ENCODE measurements around the gene KCTD16.

The KCTD16 gene

GRCh38 chr5:144295284-144295683 is 124.6 kb downstream of the KCTD16 start:
- no peak for DNase-seq

- no peak for DNase-seq
Measured at GRCh38 chr5:144297081-144297480, 126.4 kb downstream of the KCTD16 start.

DNA sequence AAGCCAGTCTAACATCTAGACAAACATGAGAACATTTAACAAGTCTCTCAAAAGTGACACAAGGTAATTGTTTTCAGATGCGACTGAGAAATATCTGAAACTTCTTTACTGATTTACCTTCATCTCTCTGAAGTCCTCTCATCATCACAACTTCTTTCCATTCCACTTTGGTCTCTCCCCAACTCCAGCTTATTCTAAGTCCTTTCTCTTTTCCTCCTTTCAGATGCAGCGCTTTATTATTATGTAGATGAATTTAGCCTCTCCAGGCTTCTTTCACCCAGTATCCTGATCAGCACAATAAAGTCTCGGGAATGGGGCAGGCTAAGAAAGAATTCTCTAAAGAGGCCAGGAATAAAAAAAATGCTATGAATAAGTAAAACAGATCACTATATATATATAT is 128.0 kb downstream of the KCTD16 start:
- no peak for DNase-seq

DNA sequence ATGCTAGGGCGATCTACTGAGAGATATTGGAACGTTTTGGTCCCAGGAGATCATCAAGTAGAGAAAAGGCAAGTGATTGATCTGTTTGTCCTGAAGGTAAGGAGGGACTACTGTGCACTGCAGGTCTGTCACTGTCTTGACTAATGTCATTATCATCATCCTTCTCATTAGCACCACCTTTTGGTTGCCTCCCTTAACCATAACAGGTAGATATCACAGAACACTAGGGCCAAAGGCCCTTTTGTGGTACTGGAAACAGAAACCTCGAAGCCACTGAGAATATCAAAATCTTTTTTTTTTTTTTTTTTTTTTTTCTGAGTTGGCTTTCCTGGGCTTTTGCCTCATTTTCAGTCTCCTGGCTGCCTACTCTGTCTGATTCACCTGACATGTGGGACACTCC is 134.0 kb downstream of the KCTD16 start:
- no peak for DNase-seq

DNA sequence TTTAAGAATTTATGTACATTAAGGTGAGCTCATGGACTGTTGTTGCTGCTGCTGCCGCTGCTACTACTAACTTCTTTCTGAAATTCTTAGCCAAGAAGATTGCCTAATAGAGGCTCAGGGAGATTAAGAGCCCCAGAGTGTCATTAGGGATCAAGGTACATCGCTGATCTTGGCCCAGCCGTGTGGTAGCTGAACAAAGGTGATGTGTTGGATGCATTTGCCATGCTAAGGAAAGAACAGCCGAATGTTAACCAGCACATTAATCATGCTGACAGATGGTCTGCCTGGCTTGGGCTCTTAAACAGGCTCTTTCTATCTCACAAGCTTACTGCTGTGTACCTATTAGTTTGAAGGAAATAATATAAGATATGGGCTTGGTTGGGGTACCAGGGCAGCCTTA is 137.1 kb downstream of the KCTD16 start:
- DNase-seq = no peak

DNA sequence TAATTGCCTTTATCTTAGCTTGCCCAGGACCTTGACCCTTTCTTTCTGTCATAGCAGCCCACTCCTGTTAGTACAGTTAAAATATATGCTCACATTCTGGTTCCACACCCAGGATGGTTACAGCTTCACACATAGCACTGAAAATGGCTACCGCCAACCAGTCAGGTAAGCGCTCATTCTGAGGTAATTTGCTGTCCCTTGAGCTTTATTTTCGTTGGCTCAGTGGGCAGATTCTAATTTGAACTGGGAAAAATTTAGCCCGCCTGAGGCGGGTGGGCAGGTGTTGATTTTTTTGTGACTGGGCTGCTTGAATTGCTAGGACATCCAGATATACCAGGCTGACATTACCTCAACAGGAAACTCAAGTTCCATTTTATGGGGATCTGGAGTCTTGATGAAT is 137.5 kb downstream of the KCTD16 start:
- DNase-seq = no peak

- no peak for DNase-seq
Measured at GRCh38 chr5:144308906-144309670, 138.4 kb downstream of the KCTD16 start.

GRCh38 chr5:144310621-144311020 is 139.9 kb downstream of the KCTD16 start:
- no peak for DNase-seq

GRCh38 chr5:144313147-144313726 is 142.6 kb downstream of the KCTD16 start:
- DNase-seq = no peak

DNA sequence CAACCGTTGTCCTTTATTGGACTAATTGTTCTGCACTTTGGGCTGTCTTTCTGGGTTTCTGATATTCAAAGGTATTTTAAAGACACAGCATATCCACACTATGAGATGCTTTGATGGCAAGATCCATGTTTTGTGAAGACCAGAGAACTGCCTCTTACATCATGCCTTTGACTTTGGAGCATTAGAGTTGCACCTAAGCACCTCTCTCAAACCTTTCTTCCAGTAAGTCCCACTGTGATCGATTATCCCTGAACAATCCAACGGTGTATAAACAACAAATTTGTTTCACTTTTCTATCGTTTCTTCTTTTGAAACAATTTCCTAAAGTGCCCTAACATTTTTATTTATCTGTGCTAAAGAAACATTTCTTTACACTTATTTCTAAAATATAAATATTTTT is 144.4 kb downstream of the KCTD16 start:
- no peak for DNase-seq

GRCh38 chr5:144315994-144316634 is 145.4 kb downstream of the KCTD16 start:
- DNase-seq = no peak

GRCh38 chr5:144318011-144318410 is 147.3 kb downstream of the KCTD16 start:
- no peak for DNase-seq

DNA sequence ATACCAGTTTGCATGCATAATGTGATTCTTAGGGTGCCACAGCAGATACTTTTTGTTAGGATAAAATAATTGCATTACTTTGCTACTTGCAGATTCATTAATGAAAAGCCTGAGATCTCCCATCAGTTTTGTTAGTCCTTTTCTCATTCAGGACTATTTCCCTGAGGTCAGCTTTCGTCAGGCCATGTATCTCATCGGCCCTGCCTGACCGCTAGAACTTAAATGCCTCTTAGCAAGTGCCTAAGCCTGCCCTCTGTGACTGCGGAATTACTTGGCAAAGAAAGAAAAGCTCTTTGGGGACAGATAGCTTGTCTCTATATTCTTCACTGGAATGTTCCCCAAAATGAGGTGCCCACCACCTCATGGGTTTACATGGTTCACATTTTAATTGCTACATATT is 147.8 kb downstream of the KCTD16 start:
- no peak for DNase-seq

- DNase-seq = no peak
Measured at GRCh38 chr5:144323181-144323580, 152.5 kb downstream of the KCTD16 start.

DNA sequence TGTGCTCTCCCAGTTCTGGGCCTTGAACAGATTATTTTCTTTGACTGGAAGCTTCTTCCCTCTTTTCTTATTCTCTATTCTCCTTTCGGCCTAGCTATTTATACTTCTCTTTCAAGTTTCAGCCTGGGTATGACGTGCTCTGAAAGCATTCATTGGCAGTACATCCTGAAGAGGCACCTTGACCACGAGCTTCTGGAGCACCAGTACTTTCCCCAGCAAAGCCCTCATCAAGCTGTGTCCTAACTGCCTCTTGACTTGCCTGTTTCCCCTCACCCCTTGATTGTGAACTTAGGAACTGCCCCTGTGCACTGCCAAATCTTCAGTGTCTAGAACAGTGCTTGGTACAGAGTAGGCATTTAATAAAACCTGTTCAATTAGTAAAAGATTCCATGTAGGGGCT is 154.9 kb downstream of the KCTD16 start:
- no peak for DNase-seq

GRCh38 chr5:144328494-144328893 is 157.8 kb downstream of the KCTD16 start:
- DNase-seq = no peak

DNA sequence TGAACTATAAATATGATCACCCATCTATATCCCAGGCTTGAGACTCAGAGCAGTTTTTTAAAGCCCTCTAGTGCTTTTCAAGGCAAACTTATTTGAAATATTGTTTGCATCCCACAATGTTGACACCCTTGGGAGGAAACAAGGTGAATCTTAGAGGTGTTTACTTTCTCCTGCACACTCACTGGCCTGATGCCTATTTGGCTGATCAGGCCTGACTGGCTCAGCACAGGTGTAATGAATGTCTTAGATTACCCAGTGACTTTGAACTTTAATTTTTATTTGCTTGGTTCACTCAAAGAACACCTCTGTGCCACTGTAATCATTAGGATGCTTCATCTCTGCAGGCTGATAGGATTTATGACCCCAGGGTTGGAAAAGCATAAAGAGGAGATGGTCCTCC is 158.3 kb downstream of the KCTD16 start:
- DNase-seq = no peak

DNA sequence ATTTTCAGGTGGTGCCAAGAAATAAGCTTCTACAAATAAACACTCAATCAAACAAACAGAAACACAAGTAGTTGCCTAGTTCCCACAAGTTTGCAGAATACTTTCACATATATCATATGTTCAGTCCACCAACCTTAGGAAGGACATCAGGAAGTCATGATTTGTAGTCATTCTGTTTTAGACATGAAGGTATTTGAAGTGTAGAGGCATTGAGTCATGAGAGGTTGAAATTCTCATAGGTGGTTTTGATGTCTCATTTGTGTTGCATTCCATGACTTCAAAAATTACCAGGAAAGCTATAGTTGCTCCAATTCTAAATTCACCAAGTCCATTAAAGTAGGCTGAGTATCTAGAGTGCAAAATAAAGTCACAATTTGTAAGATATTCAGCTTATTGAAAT is 159.0 kb downstream of the KCTD16 start:
- DNase-seq = no peak

- no peak for DNase-seq
Measured at GRCh38 chr5:144331361-144331760, 160.7 kb downstream of the KCTD16 start.

DNA sequence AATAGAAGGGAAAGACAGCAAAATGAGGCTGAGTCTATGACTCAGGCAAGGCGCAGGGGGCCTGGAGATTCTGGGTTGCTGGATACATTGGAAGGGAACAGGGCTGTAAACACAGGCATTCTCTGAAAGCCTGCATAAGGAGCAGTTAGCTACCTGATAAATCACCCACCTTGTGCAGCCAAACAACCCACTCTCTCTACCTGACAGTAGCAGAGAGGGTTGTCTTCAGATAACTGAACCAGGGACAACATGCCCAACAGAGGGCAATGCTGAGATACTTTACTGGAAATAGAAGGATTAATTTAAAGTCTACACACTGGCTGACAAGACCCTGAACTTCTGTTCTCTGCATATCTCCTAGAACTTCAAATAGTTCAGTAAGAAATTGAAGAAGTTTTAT is 161.6 kb downstream of the KCTD16 start:
- DNase-seq = no peak

DNA sequence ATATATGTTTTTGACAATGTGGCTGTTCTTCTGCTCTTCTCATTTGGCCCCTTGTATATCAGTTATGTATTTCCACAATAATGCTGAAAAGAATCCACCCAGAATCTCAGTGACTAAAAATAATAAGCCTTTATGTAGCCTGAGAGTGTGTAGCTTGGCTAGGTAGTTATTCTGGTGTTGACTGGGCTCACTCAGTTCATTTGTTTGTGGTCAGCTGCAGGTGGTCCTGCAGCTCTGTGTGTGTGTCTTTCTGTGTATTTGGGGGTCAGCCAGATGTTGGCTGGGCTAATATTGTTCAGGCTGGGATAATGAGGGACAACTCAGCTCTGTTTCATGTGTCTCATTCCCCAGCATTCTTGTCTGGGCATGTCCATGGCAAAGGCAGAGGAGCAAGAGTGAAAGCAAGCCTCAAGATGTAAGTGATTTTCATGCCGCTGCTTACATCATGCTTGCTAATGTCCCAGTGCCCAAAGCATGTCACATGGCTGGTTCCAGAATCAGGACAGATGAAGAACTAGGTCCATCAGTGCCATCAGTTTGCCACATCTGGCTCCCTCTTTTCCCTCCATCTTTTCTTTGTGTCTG is 162.8 kb downstream of the KCTD16 start:
- no peak for DNase-seq

GRCh38 chr5:144335561-144335960 is 164.9 kb downstream of the KCTD16 start:
- no peak for DNase-seq

DNA sequence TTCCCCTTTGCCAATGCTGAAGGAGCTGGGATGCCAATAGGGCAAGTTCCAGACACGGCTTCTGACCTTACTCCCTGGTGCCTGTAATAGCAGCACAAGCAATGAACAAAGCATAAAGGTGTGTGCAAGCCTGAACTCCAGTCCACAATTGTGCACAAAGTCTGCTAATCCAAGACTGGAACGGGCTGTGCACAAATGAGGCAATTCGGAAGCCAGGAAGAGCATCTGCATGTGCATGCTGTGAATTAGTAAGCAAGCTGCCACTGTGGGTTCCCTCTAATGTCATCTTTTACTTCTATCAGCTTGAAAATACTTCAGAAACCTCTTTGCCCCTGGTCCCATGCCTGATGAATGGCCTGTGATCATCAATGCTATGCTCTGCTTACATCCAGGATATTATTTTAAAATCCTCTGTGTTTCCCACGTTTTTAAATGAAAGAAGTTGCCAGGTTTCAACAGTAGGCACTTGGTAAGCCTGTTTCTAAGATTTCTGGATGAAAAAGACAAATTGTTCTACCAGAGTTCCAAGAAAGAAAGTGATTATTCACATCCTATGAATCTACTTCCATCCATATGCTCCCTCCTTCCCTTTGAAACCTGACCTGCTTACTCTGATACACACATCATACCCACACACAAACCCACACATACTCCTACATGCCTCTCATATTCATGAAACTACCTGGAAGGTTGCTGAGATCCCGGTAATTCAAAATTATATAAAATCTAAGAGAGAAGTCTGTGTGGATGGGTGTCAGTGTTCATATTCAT is 165.7 kb downstream of the KCTD16 start:
- no peak for DNase-seq

Data from activated CD4-positive, CD25-positive, alpha-beta regulatory T cell treated with anti-CD3 and anti-CD28 coated beads, Interleukin-2, amount 50 U/mL, for 72 hours (primary cell).